ENCODE data around the gene SNAI3. TPM values are rescaled to one million over a fixed set of nuclear protein-coding genes. Genes with fewer than 3 reads are reported as not detected.

Gene SNAI3
- total and polyA plus RNA-seq, 10 donors, result 4.8 to 7.8 (median 6.4) TPM

- intact Hi-C loops (cut with DNase I; ENCODE audit: low total_unique reads), result no loop called here
- Histone ChIP-seq H3K27ac (peak overlapping the region in 5 of 8 donors; percentile 76 to 94 (median 89)), H3K4me1 (peaks cover 30 to 77% (median 62%) of the 10 kb centered on the region in 6 donors), H3K9me3 (no peaks in the 10 kb centered on the region), H3K36me3 (peaks cover 0 to 11% (median 0%) of the 10 kb centered on the region in 6 donors), H3K27me3 (replicated peaks in 1 of 7) (peaks cover 0 to 71% (median 13%) of the 10 kb centered on the region in 7 donors), H3K4me3 (peak overlapping the region in 5 of 8 donors; percentile 59 to 91 (median 67))
- no peak for TF ChIP-seq POLR2A (IDR thresholded peaks at IDR 0.05)
- TF ChIP-seq CTCF (IDR thresholded peaks at IDR 0.05 in 8 of 11, conservative IDR thresholded peaks at IDR 0.05 in 3 of 11), result no peak
- no peak for TF ChIP-seq POLR2AphosphoS5 (IDR thresholded peaks at IDR 0.05)
- DNase-seq, result peak; percentile 76
- 61 to 79% (median 71%) methylated on average over 13 to 15 of the region's 15 CpGs for WGBS, 5 donors
Measured at GRCh38 chr16:88684569-88685155, 1.6 kb downstream of the SNAI3 start.

GRCh38 chr16:88681709-88682451, 4.4 kb downstream of the SNAI3 start:
- 15 to 22% (median 20%) methylated on average over 17 to 21 of the region's 21 CpGs for WGBS, 5 donors
- Histone ChIP-seq H3K27ac (peak overlapping the region; percentile 77 to 97 (median 89)), H3K36me3 (peaks cover 0 to 35% (median 14%) of the 10 kb centered on the region in 6 donors), H3K27me3 (replicated peaks in 1 of 7) (peaks cover 0 to 68% (median 20%) of the 10 kb centered on the region in 7 donors), H3K9me3 (no peaks in the 10 kb centered on the region), H3K4me1 (peaks cover 29 to 73% (median 59%) of the 10 kb centered on the region in 6 donors), H3K4me3 (peak overlapping the region in 6 of 8 donors; percentile 7 to 62 (median 14))
- TF ChIP-seq POLR2AphosphoS5 (IDR thresholded peaks at IDR 0.05) (peak; percentile 73 to 86 (median 79)), CTCF (IDR thresholded peaks at IDR 0.05 in 8 of 11, conservative IDR thresholded peaks at IDR 0.05 in 3 of 11) (no peak)
- DNase-seq, result peak; percentile 95
- intact Hi-C loops (cut with DNase I; ENCODE audit: low total_unique reads), result no loop called here

GRCh38 chr16:88681084-88681680, 5.1 kb downstream of the SNAI3 start:
- peak; percentile 31 to 71 (median 51) for TF ChIP-seq CTCF (IDR thresholded peaks at IDR 0.05 in 8 of 11, conservative IDR thresholded peaks at IDR 0.05 in 3 of 11)
- TF ChIP-seq POLR2AphosphoS5 (IDR thresholded peaks at IDR 0.05), result peak; percentile 77 to 79 (median 78)
- no peak for TF ChIP-seq POLR2A (IDR thresholded peaks at IDR 0.05)
- peak; percentile 93 for DNase-seq
- intact Hi-C loops (cut with DNase I; ENCODE audit: low total_unique reads), result no loop called here
- Histone ChIP-seq H3K9me3 (no peaks in the 10 kb centered on the region), H3K27me3 (replicated peaks in 1 of 7) (peaks cover 0 to 63% (median 20%) of the 10 kb centered on the region in 7 donors), H3K27ac (peak overlapping the region; percentile 77 to 97 (median 89)), H3K36me3 (peaks cover 0 to 42% (median 15%) of the 10 kb centered on the region in 6 donors), H3K4me3 (peak overlapping the region in 6 of 8 donors; percentile 7 to 62 (median 14)), H3K4me1 (peaks cover 24 to 66% (median 54%) of the 10 kb centered on the region in 6 donors)
- WGBS, 5 donors, result 41 to 61% (median 48%) methylated on average over 22 to 31 of the region's 31 CpGs

All from spleen (tissue), 11 donors.